K562 (cell line): ENCODE data around the gene PFKFB2. TPM values are rescaled to one million over a fixed set of nuclear protein-coding genes. Genes with fewer than 3 reads are reported as not detected.
A peak's percentile ranks its signal among the peaks of the same experiment; 100 is the strongest.

Experiments used
- ARID3A ChIP-seq: IDR thresholded peaks from 2 replicates; pipeline ENCODE4 v1.6.1; 2012; ENCODE audit warnings: low read depth, low read length, improper control_type of control experiment, borderline replicate concordance
- GTF2E2 ChIP-seq: fragments of 200-800 bp; sonication (Bioruptor generic); IDR thresholded peaks from 2 replicates; pipeline ENCODE4 v1.6.1; 2016; ENCODE audit warnings: missing genetic modification characterization, missing compliant biosample characterization
- HDAC1 ChIP-seq, 2 experiments: fragments of 450-650 bp; IDR thresholded peaks; 2 replicates each; pipeline ENCODE4 v1.6.1; 2016 to 2017; ENCODE audit warnings: inconsistent platforms in 1 of 2, mild to moderate bottlenecking in 1 of 2, moderate library complexity in 1 of 2
- HMGN3 ChIP-seq: IDR thresholded peaks from 2 replicates; pipeline ENCODE4 v1.6.1; 2011; ENCODE audit warnings: borderline replicate concordance, low read depth, mild to moderate bottlenecking, mixed read lengths, low read length; ENCODE audit not compliant: insufficient read length; ENCODE audit errors: extremely low read depth
- IFI16 ChIP-seq: fragments of 250-450 bp; sonication (Bioruptor Pico); IDR thresholded peaks from 2 replicates; pipeline ENCODE4 v2.1.2; 2022; ENCODE audit warnings: mild to moderate bottlenecking, inconsistent platforms
- KHSRP ChIP-seq: fragments of 450-650 bp; IDR thresholded peaks from 2 replicates; pipeline ENCODE4 v1.6.1; 2017
- NFIC ChIP-seq: fragments of 450-650 bp; IDR thresholded peaks from 2 replicates; pipeline ENCODE4 v1.6.1; 2017; ENCODE audit warnings: mild to moderate bottlenecking, inconsistent platforms
- POLR2AphosphoS2 ChIP-seq: IDR thresholded peaks from 2 replicates; pipeline ENCODE4 v1.6.1; 2012; ENCODE audit warnings: low read length, improper control_type of control experiment
- RB1 ChIP-seq: fragments of 450-650 bp; IDR thresholded peaks from 2 replicates; pipeline ENCODE4 v1.6.1; 2017; ENCODE audit warnings: low read depth, mild to moderate bottlenecking
- SIN3B ChIP-seq: fragments of 450-650 bp; IDR thresholded peaks from 2 replicates; pipeline ENCODE4 v1.6.1; 2017; ENCODE audit warnings: low read depth, mild to moderate bottlenecking, moderate library complexity
- VEZF1 ChIP-seq: fragments of 200-800 bp; sonication (Bioruptor generic); IDR thresholded peaks from 2 replicates; pipeline ENCODE4 v1.6.1; 2017; ENCODE audit warnings: missing genetic modification characterization, missing compliant biosample characterization
- ZNF12 ChIP-seq: sonication (generic); formaldehyde crosslinking; IDR thresholded peaks from 2 replicates; pipeline ENCODE4 v1.4.0; 2020; ENCODE audit warnings: mild to moderate bottlenecking, missing genetic modification reagents
- polyA plus RNA-seq, 8 experiments: library from polyadenylated mRNA; depleted of rRNA in 4 of 8; stranded (reverse) in 5 of 8; unstranded in 3 of 8; fragments of >200 nt; fragmentation: Nextera tagmentation in 2 of 8; fragmentation: Illumina TruSeq in 1 of 8; extraction: Ambion mirVana in 2 of 8; extraction: Trizol in 1 of 8; gene quantifications; 2 replicates each; pipeline versions ENCODE4 v1.2.1 to v1.2.3, GENCODE V29; 2011 to 2014; ENCODE audit warnings: inconsistent platforms in 1 of 8, missing spikeins in 1 of 8
- total RNA-seq, 7 experiments: library from RNA; depleted of rRNA in 6 of 7; stranded (reverse); fragments of >200 nt in 6 of 7; fragmentation: Illumina TruSeq in 2 of 7; extraction: Trizol in 2 of 7; gene quantifications; 2 replicates each; pipeline versions ENCODE4 v1.2.1 to v1.2.3, GENCODE V29; 2011 to 2021; ENCODE audit warnings: low replicate concordance in 1 of 7
- TF ChIP-seq, protein P1 (sequence below): sonication (generic); formaldehyde crosslinking; IDR thresholded peaks from 2 replicates; pipeline ENCODE4 v1.8.0; 2022; ENCODE audit warnings: missing genetic modification reagents, mild to moderate bottlenecking, borderline replicate concordance
- TF ChIP-seq, protein P2 (sequence below): fragments of 450-650 bp; formaldehyde crosslinking; IDR thresholded peaks from 2 replicates; pipeline ENCODE4 v1.4.0; 2020; ENCODE audit warnings: mild to moderate bottlenecking, moderate library complexity
- TF ChIP-seq, protein P3 (sequence below): fragments of 250-450 bp; sonication (Bioruptor Pico); IDR thresholded peaks from 2 replicates; pipeline ENCODE4 v1.9.0; 2021; ENCODE audit warnings: mild to moderate bottlenecking, inconsistent platforms
- TF ChIP-seq, protein P4 (sequence below): fragments of 250-450 bp; sonication (Bioruptor Pico); IDR thresholded peaks from 2 replicates; pipeline ENCODE4 v1.4.0; 2020

The PFKFB2 gene
- total and polyA plus RNA-seq, 9 of the 15 experiments (the other 6 are each of a cell fraction or from before 2014, with no cell fraction given), result 6.9 to 26.0 (median 16.4) TPM

- TF ChIP-seq, protein P1, sequence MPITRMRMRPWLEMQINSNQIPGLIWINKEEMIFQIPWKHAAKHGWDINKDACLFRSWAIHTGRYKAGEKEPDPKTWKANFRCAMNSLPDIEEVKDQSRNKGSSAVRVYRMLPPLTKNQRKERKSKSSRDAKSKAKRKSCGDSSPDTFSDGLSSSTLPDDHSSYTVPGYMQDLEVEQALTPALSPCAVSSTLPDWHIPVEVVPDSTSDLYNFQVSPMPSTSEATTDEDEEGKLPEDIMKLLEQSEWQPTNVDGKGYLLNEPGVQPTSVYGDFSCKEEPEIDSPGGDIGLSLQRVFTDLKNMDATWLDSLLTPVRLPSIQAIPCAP, result peak; percentile 87; the same call in 1 of the 2 replicates
- TF ChIP-seq, protein P2, sequence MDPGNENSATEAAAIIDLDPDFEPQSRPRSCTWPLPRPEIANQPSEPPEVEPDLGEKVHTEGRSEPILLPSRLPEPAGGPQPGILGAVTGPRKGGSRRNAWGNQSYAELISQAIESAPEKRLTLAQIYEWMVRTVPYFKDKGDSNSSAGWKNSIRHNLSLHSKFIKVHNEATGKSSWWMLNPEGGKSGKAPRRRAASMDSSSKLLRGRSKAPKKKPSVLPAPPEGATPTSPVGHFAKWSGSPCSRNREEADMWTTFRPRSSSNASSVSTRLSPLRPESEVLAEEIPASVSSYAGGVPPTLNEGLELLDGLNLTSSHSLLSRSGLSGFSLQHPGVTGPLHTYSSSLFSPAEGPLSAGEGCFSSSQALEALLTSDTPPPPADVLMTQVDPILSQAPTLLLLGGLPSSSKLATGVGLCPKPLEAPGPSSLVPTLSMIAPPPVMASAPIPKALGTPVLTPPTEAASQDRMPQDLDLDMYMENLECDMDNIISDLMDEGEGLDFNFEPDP (CRISPR knock-in tag), result no peak
- TF ChIP-seq ZNF12 (CRISPR knock-in tag) (peak; percentile 93), POLR2AphosphoS2 (0 out of 2 replicates have a peak, but pooled peaks have one; percentile 62), GTF2E2 (tag) (peak; percentile 85), KHSRP (no peak), SIN3B (no peak; the same call in 1 of the 2 replicates), NFIC (peak; percentile 23; the same call in 1 of the 2 replicates), VEZF1 (CRISPR knock-in tag) (peak; percentile 68), HDAC1 (IDR thresholded peaks at IDR 0.05) (peak in 1 of 2 experiments; percentile 82; a peak in 2 of 4 replicates), ARID3A (no peak), HMGN3 (peak; percentile 80), RB1 (peak; percentile 94), IFI16 (CRISPR knock-in tag) (no peak)
- TF ChIP-seq, protein P3, sequence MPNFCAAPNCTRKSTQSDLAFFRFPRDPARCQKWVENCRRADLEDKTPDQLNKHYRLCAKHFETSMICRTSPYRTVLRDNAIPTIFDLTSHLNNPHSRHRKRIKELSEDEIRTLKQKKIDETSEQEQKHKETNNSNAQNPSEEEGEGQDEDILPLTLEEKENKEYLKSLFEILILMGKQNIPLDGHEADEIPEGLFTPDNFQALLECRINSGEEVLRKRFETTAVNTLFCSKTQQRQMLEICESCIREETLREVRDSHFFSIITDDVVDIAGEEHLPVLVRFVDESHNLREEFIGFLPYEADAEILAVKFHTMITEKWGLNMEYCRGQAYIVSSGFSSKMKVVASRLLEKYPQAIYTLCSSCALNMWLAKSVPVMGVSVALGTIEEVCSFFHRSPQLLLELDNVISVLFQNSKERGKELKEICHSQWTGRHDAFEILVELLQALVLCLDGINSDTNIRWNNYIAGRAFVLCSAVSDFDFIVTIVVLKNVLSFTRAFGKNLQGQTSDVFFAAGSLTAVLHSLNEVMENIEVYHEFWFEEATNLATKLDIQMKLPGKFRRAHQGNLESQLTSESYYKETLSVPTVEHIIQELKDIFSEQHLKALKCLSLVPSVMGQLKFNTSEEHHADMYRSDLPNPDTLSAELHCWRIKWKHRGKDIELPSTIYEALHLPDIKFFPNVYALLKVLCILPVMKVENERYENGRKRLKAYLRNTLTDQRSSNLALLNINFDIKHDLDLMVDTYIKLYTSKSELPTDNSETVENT (CRISPR knock-in tag), result 0 out of 2 replicates have a peak, but pooled peaks have one; percentile 18
- TF ChIP-seq, protein P4, sequence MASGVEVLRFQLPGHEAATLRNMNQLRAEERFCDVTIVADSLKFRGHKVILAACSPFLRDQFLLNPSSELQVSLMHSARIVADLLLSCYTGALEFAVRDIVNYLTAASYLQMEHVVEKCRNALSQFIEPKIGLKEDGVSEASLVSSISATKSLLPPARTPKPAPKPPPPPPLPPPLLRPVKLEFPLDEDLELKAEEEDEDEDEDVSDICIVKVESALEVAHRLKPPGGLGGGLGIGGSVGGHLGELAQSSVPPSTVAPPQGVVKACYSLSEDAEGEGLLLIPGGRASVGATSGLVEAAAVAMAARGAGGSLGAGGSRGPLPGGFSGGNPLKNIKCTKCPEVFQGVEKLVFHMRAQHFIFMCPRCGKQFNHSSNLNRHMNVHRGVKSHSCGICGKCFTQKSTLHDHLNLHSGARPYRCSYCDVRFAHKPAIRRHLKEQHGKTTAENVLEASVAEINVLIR (CRISPR knock-in tag), result no peak
Measured at GRCh38 chr1:207050480-207051190, 2.4 kb upstream of the PFKFB2 start (continued).
